ENCODE measurements around the gene ATP5F1E. TPM values are rescaled to one million over a fixed set of nuclear protein-coding genes. Genes with fewer than 3 reads are reported as not detected.

ATP5F1E gene
- total RNA-seq, 2 experiments from 2014 or later = 51.1 to 53.1 TPM

GRCh38 chr20:59068534-59068933, 36.4 kb upstream of the ATP5F1E start:
- Mint-ChIP-seq H3K27me3 (no peaks in the 10 kb centered on the region), H3K4me3 (no peak overlapping the region), H3K4me1 (ENCODE audit: low read depth) (no peaks in the 10 kb centered on the region), H3K36me3 (ENCODE audit: low read depth) (no peaks in the 10 kb centered on the region), H3K27ac (no peak overlapping the region), H3K9me3 (no peaks in the 10 kb centered on the region)
- H3K4me1 ChIP-seq (ENCODE audit: insufficient read depth, low read length) = no peaks in the 10 kb centered on the region
- no peaks in the 10 kb centered on the region for H3K9me3 ChIP-seq (ENCODE audit: control insufficient read depth in 1 of 2, insufficient read depth in 1 of 2, low read length in 2 of 2)
- no peaks in the 10 kb centered on the region for H3K36me3 ChIP-seq (ENCODE audit: insufficient read depth, low read length)
- H3K27me3 ChIP-seq (ENCODE audit: control insufficient read depth in 1 of 2, insufficient read depth in 2 of 2, low read length in 2 of 2) = no peaks in the 10 kb centered on the region
- intact Hi-C loops (cut with DNase I, micrococcal nuclease) = no loop called here
- TF ChIP-seq CTCF (IDR thresholded peaks at IDR 0.05) = no peak
- no peak overlapping the region for H3K4me3 ChIP-seq (ENCODE audit: low read length)
- no peak overlapping the region for H3K27ac ChIP-seq (ENCODE audit: low read depth in 1 of 2, low read length in 2 of 2)
- ChIA-PET CTCF (no interaction called here), POLR2A (no interaction called here)
- ATAC-seq (ENCODE audit: poor library complexity) (no peak), DNase-seq (no peak)

- ChIA-PET CTCF (no interaction called here), POLR2A (no interaction called here)
- Mint-ChIP-seq H3K4me1 (ENCODE audit: low read depth) (no peaks in the 10 kb centered on the region), H3K36me3 (ENCODE audit: low read depth) (no peaks in the 10 kb centered on the region), H3K27ac (no peak overlapping the region), H3K27me3 (no peaks in the 10 kb centered on the region), H3K9me3 (no peaks in the 10 kb centered on the region), H3K4me3 (no peak overlapping the region)
- intact Hi-C loops (cut with DNase I, micrococcal nuclease) = no loop called here
- Histone ChIP-seq H3K36me3 (ENCODE audit: insufficient read depth, low read length) (no peaks in the 10 kb centered on the region), H3K4me3 (ENCODE audit: low read length) (no peak overlapping the region), H3K27ac (ENCODE audit: low read depth in 1 of 2, low read length in 2 of 2) (no peak overlapping the region), H3K4me1 (ENCODE audit: insufficient read depth, low read length) (no peaks in the 10 kb centered on the region), H3K9me3 (ENCODE audit: control insufficient read depth in 1 of 2, insufficient read depth in 1 of 2, low read length in 2 of 2) (no peaks in the 10 kb centered on the region), H3K27me3 (ENCODE audit: control insufficient read depth in 1 of 2, insufficient read depth in 2 of 2, low read length in 2 of 2) (no peaks in the 10 kb centered on the region)
- no peak for DNase-seq
- TF ChIP-seq CTCF (IDR thresholded peaks at IDR 0.05) = no peak
- no peak for ATAC-seq (ENCODE audit: poor library complexity)
Observed at GRCh38 chr20:59064214-59064722, 32.1 kb upstream of the ATP5F1E start.

- ChIA-PET POLR2A (no interaction called here), CTCF (no interaction called here)
- no peaks in the 10 kb centered on the region for H3K9me3 Mint-ChIP-seq
- ATAC-seq (ENCODE audit: poor library complexity) = no peak
- no peak overlapping the region for H3K27ac ChIP-seq (ENCODE audit: low read depth in 1 of 2, low read length in 2 of 2)
- H3K36me3 ChIP-seq (ENCODE audit: insufficient read depth, low read length) = no peaks in the 10 kb centered on the region
- intact Hi-C loops (cut with DNase I, micrococcal nuclease) = no loop called here
- no peaks in the 10 kb centered on the region for H3K27me3 ChIP-seq (ENCODE audit: control insufficient read depth in 1 of 2, insufficient read depth in 2 of 2, low read length in 2 of 2)
- no peak overlapping the region for H3K27ac Mint-ChIP-seq
- no peak for DNase-seq
- TF ChIP-seq CTCF (IDR thresholded peaks at IDR 0.05) = no peak
- H3K27me3 Mint-ChIP-seq = no peaks in the 10 kb centered on the region
- no peaks in the 10 kb centered on the region for H3K4me1 ChIP-seq (ENCODE audit: insufficient read depth, low read length)
- no peak overlapping the region for H3K4me3 Mint-ChIP-seq
- H3K9me3 ChIP-seq (ENCODE audit: control insufficient read depth in 1 of 2, insufficient read depth in 1 of 2, low read length in 2 of 2) = no peaks in the 10 kb centered on the region
- no peaks in the 10 kb centered on the region for H3K4me1 Mint-ChIP-seq (ENCODE audit: low read depth)
- no peak overlapping the region for H3K4me3 ChIP-seq (ENCODE audit: low read length)
- no peaks in the 10 kb centered on the region for H3K36me3 Mint-ChIP-seq (ENCODE audit: low read depth)
Observed at GRCh38 chr20:59063358-59064213, 31.5 kb upstream of the ATP5F1E start.

All from CD4-positive, alpha-beta T cell (primary cell).